M059J (cell line): ENCODE measurements around the gene MIER2. TPM values are rescaled to one million over a fixed set of nuclear protein-coding genes. Genes with fewer than 3 reads are reported as not detected.

ENCODE experiments used
- DNase-seq: peaks from one replicate; pipeline ENCODE4 v3.0.0-alpha.2; 2012; ENCODE audit warnings: low read depth
- total RNA-seq: library from RNA; depleted of rRNA; stranded (reverse); fragments of >200 nt; shearing (Covaris generic); gene quantifications from 2 replicates; pipeline ENCODE4 v1.2.3, GENCODE V29; 2014

MIER2 gene
- total RNA-seq, 1 experiment from 2014 or later: 17.9 TPM

DNA sequence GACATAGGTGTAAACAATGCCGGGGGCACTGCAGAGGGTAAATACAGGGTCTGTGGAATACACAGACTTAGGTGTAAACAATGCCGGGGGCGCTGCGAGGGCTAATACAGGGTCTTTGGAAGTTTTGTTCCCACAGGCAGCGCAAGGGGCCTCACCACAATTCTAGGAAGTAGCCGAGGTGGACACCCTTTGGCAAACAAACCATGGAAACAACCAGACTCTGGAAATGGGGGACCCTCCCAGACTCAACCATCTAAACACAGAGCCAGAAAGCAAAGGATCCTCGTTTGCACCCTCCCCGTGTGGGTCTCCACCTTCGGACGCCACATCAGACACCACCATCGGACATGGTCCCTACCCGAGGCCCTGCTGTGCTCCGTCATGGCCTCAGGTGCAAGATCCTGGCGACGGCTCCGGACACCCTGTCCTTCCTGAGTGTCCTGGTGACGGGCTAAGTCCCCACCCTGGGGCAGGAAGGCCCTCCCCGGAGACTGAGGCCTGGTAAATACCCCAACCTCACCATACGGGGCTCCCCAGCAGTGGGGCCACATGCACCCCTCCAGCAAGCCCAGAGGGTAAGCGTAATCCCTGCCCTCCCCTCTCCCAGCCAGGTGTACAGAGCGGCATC lies 36.7 kb downstream of the MIER2 start:
- no peak for DNase-seq

- DNase-seq: no peak
These were observed 37.5 kb downstream of the MIER2 start for GRCh38 chr19:307111-307531.

DNA sequence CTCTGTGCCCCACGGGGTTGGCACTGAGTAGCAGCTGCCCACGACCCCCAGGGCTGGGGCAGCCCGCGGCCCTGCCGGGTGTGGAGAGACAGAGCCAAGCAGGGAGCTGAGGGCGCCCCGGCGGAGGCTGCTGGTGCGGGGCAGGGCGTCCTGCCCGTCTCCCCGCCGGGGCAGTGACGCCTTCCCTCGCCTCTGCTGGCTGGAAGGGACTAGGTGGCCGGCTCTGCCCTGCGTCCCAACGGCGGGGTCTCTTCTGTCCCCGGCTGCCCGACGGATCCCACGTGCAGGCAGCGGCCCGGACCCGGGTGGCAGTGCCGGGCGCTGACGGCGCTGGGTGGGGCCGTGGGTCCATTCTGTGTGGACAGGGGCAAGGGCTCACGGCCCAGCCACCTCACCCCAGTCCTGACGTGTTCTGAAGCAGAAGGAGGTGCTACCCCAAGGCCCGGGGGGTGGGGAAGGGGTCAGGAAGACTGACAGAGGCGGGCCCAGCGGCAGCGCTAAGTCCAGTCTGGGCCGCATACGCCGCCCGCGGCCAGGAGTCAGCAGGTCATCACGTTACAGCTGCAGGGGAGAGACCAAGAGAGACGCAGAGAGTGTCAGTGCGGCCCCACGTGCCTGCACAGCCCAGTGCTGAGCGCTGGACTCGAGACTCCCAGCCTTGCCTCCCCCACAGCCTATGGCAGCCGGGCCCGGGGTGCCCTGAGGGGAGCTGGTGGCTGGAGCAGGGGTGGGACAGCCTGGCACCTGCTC lies 38.3 kb downstream of the MIER2 start:
- DNase-seq: no peak

DNA sequence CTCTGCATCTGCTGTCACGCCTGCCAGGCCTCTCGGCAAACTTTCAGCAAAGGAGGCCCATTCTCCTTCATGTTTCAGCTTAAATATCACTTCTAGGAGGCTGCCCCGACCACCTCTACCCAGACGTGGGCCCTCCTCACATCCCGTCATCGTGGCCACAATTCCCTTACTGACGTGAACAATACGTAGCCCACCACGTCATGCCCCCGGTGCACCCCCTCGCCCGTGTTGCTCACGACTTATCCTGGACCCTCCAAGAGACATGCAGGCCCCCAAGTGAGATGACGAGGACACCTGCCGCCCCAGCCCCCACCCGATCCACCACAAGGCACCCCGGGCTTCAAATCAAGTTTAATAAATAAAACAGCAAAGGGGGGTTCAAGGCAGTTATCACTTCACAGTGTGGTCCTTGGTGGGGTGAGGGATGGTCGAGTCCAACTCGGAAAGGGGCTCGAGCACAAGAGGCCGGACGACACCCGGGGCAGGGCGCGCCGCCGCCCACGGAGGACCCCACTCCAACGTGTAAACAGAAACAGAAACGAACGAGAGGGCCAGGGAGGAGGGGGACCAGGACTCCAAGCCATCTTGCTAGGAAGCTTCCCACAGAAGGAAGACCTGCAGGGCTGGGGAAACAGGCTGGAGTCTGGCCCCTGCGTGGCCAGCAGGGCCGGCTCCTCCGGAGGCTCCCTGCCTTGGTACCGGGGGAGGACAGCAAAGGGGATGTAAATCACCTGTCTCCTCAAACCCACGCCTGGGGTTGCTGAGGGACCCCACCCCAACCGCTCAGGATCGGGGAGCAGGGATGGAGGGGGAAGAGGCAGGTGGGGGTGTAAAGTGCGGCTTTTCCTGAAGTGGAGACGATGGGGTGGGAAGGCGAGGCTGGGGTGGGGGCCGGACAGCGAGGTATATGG lies 39.1 kb downstream of the MIER2 start:
- DNase-seq: no peak

DNA sequence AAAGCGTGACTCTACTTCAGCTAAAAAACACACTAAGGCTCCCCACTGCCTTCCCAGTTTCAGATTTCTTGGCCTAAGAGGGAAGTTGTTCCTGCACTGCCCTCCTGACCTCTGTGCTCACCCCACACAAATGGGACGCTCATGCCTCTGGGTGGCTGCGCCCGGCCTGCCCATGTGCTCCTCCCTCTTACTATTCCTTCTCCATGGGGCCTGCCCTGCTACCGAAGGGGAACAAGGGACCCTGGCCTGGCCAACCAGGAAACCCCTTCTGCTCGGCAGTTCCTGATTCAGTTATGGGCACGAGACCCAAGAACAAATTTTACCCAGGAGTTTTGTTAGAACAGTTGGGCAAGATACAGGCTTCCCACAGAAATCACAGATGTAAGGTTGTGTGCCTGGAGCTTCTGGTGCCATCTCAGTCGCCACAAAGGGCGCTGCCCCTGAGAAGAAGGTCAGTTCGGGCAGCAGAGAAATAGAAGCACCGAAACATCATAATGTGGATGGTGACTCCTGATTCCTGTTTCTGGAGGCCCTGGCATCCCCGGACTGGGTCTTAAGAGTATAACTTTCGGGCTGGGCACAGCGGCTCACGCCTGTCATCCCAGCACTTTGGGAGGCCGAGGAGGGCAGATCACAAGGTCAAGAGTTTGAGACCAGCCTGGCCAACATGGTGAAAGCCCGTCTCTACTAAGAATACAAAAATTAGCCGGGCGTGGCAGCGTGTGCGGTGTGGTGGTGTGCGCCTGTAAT lies 47.9 kb downstream of the MIER2 start:
- DNase-seq: no peak

DNA sequence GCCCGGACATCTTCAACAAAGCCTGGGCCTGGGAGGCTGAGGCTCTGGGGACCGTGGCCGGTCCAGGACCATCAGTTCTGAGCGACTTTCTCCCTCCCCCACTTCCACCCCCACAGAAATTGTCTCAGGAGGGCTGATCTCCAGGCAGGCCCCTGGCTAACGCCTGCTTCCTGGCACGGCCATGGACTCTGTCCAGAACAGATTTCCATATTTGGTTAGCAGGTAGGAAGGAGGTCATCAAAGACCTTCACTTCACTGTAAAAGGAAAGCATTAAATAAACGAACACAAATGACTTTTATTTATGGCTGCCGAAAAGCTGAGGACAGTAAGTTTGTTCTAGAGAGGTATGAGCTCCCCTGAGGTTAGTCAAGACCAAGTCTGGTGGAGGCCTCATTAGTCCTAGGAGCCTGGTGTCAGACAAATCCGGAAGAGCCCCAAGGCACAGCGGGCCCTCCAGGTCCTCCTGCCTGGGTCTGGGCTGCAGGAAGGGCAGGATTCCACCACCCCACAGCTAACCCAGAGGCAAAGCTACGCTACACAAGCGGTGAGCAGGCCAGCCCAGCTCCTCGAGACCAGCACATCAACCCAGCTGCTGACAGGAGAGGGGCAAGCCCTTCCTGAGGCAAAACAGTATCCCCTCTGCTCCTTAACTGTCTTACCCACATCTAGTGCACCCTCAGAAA lies 48.8 kb downstream of the MIER2 start:
- DNase-seq: no peak

- DNase-seq: peak; percentile 14
These were observed 49.5 kb downstream of the MIER2 start for GRCh38 chr19:294946-295686.

DNA sequence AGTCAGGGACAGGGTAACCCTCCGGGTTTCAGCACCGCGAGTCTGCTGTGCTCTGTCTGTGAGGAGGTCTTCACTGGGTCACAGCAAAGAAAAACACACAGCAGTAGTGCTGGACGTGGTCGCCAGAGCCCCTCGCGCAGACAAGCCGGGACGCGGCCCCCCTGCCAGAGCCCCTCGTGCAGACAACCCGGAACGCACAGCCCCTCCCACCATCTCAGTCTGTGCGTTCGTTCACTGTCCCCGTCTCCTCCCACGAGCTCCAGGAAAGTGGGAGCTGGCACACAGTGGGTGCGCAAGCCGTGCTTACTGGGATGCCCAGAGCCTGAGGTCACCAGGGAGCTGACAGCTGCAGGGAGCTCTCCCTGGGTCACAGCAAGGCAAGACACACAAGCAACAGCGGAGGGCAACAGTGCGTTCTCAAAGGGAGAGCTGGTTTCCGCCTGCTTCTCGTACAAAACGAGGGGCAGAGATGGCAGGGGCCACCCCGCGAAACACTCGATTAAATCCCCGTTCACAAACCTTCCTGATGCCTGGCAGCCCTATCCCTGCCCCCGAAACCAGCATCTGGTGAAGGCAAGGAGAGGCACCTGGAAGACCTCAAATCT lies 50.2 kb downstream of the MIER2 start:
- DNase-seq: no peak

DNA sequence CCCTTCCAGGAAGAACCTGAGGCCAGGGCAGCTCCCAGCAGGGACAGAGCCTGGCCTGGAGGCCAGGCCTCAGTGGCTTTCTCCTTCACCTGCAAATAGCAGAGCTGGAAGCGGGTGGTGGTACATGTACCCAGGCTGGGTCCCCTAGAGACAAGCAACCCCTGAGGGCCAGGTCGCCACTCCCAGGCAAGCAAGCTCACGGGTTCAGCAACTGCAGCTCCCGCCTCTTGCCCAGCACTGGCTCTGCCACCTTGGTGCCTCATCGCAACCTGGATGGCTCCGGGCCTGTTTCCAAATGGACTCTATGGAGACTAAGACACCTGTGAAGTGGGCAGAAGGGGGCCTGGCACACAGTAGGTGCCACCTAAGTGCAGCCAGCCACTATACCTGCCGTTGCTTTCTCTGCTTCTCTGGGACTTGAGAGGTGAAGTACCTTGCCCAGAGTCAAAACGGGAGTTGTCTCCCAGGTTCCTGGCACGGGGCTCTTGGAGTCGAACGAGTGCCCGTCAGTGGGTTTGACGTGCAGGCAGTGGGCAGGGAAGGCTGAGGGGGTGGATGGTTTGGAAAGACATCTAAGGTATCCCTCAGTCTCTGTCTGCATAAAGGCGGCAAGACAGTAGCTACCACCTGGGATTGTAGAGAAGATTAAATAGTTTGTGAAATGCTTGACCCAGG lies 51.0 kb downstream of the MIER2 start:
- DNase-seq: no peak

- no peak for DNase-seq
These were observed 51.6 kb downstream of the MIER2 start for GRCh38 chr19:292951-293350.

GRCh38 chr19:292281-292884 lies 52.2 kb downstream of the MIER2 start:
- DNase-seq: no peak

- peak; percentile 8 for DNase-seq
These were observed 52.9 kb downstream of the MIER2 start for GRCh38 chr19:291561-292280.

- DNase-seq: no peak
These were observed 53.5 kb downstream of the MIER2 start, which contains the start of gene PLPP2 for GRCh38 chr19:291006-291521. PLPP2 (minus strand) TSS chr19:291403; CDS start chr19:291336, 67 bp downstream.

- peak; percentile 39 for DNase-seq
These were observed 54.1 kb downstream of the MIER2 start for GRCh38 chr19:290372-291005.

- peak; percentile 91 for DNase-seq
These were observed 54.8 kb downstream of the MIER2 start for GRCh38 chr19:289651-290371.

GRCh38 chr19:288911-289310 lies 55.7 kb downstream of the MIER2 start:
- DNase-seq: no peak

DNA sequence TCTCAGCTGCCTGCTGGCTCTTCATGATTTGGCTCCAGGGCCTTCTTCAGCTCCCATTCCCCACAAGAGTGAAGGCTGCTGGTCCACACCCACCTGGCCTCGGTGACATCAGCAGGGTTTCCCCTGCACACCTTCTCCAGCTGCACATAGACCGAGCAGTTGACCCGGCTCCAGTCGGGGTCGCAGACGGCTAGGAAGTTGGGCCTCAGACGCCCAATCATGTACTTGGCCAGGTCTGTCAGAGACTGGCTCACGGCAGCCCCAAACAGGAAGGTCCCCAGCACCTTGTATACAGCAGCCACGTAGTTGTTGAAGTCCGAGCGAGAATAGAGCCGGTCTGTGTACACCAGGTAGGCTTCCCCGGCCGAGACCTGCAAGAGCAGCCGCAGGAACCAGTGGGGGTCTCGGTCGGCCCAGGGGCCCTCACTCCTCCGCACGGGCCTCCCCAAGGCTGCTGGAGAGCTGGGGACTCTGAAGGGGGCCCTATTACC lies 57.2 kb downstream of the MIER2 start:
- no peak for DNase-seq
